H9 (cell line): ENCODE data around the gene KCNMA1. TPM values are rescaled to one million over a fixed set of nuclear protein-coding genes. Genes with fewer than 3 reads are reported as not detected.

Experiments
- DNase-seq: peaks from one replicate; pipeline ENCODE4 v3.0.0-alpha.2; 2017
- H2AFZ ChIP-seq: one replicate; pipeline ENCODE4 v1.6.1; 2013; ENCODE audit warnings: mild to moderate bottlenecking, low read length, control low read depth, moderate library complexity
- H2AK5ac ChIP-seq: 2 replicates; pipeline ENCODE4 v1.6.1; 2013; ENCODE audit warnings: low read length, control low read depth, mixed read lengths; ENCODE audit not compliant: insufficient read length
- H2BK120ac ChIP-seq: one replicate; pipeline ENCODE4 v1.6.1; 2013; ENCODE audit warnings: low read depth, mild to moderate bottlenecking, low read length, control low read depth, inconsistent platforms; ENCODE audit not compliant: poor library complexity, severe bottlenecking
- H2BK12ac ChIP-seq: 2 replicates; pipeline ENCODE4 v1.6.1; 2013; ENCODE audit warnings: low read length, control low read depth, mixed read lengths, low read depth; ENCODE audit not compliant: insufficient read length
- H2BK15ac ChIP-seq: 2 replicates; pipeline ENCODE4 v1.6.1; 2013; ENCODE audit warnings: low read depth, low read length, control low read depth
- H2BK20ac ChIP-seq: one replicate; pipeline ENCODE4 v1.6.1; 2013; ENCODE audit warnings: low read depth, mild to moderate bottlenecking, low read length, control low read depth, inconsistent platforms; ENCODE audit not compliant: poor library complexity, severe bottlenecking
- H2BK5ac ChIP-seq: 2 replicates; pipeline ENCODE4 v1.6.1; 2013; ENCODE audit warnings: low read length, control low read depth, mixed read lengths; ENCODE audit not compliant: insufficient read length
- H3K14ac ChIP-seq: 2 replicates; pipeline ENCODE4 v1.6.1; 2013; ENCODE audit warnings: low read length, control low read depth; ENCODE audit not compliant: insufficient read depth
- H3K18ac ChIP-seq: 2 replicates; pipeline ENCODE4 v1.6.1; 2013; ENCODE audit warnings: low read depth, mild to moderate bottlenecking, mixed read lengths, low read length, control low read depth; ENCODE audit not compliant: insufficient read length
- H3K23ac ChIP-seq: 2 replicates; pipeline ENCODE4 v1.6.1; 2013; ENCODE audit warnings: low read length, control low read depth, mixed read lengths, low read depth; ENCODE audit not compliant: insufficient read length
- H3K23me2 ChIP-seq: 2 replicates; pipeline ENCODE4 v1.6.1; 2013; ENCODE audit warnings: low read depth, mild to moderate bottlenecking, mixed read lengths, low read length, control low read depth; ENCODE audit not compliant: insufficient read length, poor library complexity, severe bottlenecking
- H3K27ac ChIP-seq: 2 replicates; pipeline ENCODE4 v1.5.1; 2013; ENCODE audit warnings: low read length, control low read depth, mixed read lengths, low read depth; ENCODE audit not compliant: insufficient read length
- H3K27me3 ChIP-seq: 2 replicates; pipeline ENCODE4 v1.6.1; 2013; ENCODE audit warnings: low read length, control low read depth, inconsistent platforms; ENCODE audit not compliant: insufficient read depth
- H3K4ac ChIP-seq: 2 replicates; pipeline ENCODE4 v1.6.1; 2013; ENCODE audit warnings: low read depth, mild to moderate bottlenecking, control low read depth, inconsistent platforms, low read length, moderate library complexity
- H3K4me1 ChIP-seq: 2 replicates; pipeline ENCODE4 v1.6.1; 2013; ENCODE audit warnings: low read length, control low read depth, inconsistent platforms; ENCODE audit not compliant: insufficient read depth
- H3K4me2 ChIP-seq: 2 replicates; pipeline ENCODE4 v1.6.1; 2013; ENCODE audit warnings: low read length, control low read depth, mixed read lengths; ENCODE audit not compliant: insufficient read length, insufficient read depth
- H3K56ac ChIP-seq: 2 replicates; pipeline ENCODE4 v1.6.1; 2013; ENCODE audit warnings: low read depth, mild to moderate bottlenecking, mixed read lengths, low read length, control low read depth; ENCODE audit not compliant: insufficient read length
- H3K79me1 ChIP-seq: 2 replicates; pipeline ENCODE4 v1.6.1; 2013; ENCODE audit warnings: low read depth, mild to moderate bottlenecking, moderate library complexity, low read length, control low read depth, inconsistent platforms; ENCODE audit not compliant: insufficient read depth, poor library complexity, severe bottlenecking
- H3K79me2 ChIP-seq: 2 replicates; pipeline ENCODE4 v1.6.1; 2013; ENCODE audit warnings: low read length, control low read depth, inconsistent platforms; ENCODE audit not compliant: insufficient read depth
- H3K9ac ChIP-seq: 2 replicates; pipeline ENCODE4 v1.6.1; 2013; ENCODE audit warnings: low read length, control low read depth, mixed read lengths; ENCODE audit not compliant: insufficient read length; ENCODE audit errors: extremely low read depth
- H3K9me3 ChIP-seq: one replicate; pipeline ENCODE4 v1.6.1; 2013; ENCODE audit warnings: low read depth, low read length, inconsistent platforms; ENCODE audit not compliant: control insufficient read depth
- H3T11ph ChIP-seq: one replicate; pipeline ENCODE4 v1.6.1; 2013; ENCODE audit warnings: mild to moderate bottlenecking, low read length, control low read depth, inconsistent platforms
- H4K20me1 ChIP-seq: one replicate; pipeline ENCODE4 v1.6.1; 2013; ENCODE audit not compliant: control insufficient read depth, insufficient read length, insufficient read depth
- H4K5ac ChIP-seq: 2 replicates; pipeline ENCODE4 v1.6.1; 2013; ENCODE audit warnings: low read depth, mild to moderate bottlenecking, mixed read lengths, low read length, control low read depth; ENCODE audit not compliant: insufficient read length
- H4K8ac ChIP-seq: replicated peaks from 2 replicates; pipeline ENCODE4 v1.6.1; 2013; ENCODE audit warnings: low read length, control low read depth, mixed read lengths, low read depth; ENCODE audit not compliant: insufficient read length
- H4K91ac ChIP-seq: 2 replicates; pipeline ENCODE4 v1.6.1; 2013; ENCODE audit warnings: low read depth, mild to moderate bottlenecking, moderate library complexity, mixed read lengths, low read length, control low read depth; ENCODE audit not compliant: insufficient read length
- H3K27ac Mint-ChIP-seq, 3 experiments: 2 replicates in 2 of 3; 3 replicates in 1 of 3; pipeline ENCODE4 v1.8.0; 2020 to 2021; ENCODE audit warnings: mixed read lengths in 3 of 3, mild to moderate bottlenecking in 1 of 3, moderate library complexity in 1 of 3
- H3K27me3 Mint-ChIP-seq: 2 replicates; pipeline ENCODE4 v1.8.0; 2021; ENCODE audit warnings: low read depth, mild to moderate bottlenecking, moderate library complexity, mixed read lengths
- H3K36me3 Mint-ChIP-seq, 3 experiments: 2 replicates in 2 of 3; 3 replicates in 1 of 3; pipeline ENCODE4 v1.8.0; 2020 to 2021; ENCODE audit warnings: low read depth in 3 of 3, mixed read lengths in 3 of 3; ENCODE audit not compliant: insufficient read depth in 1 of 3
- H3K4me1 Mint-ChIP-seq, 2 experiments: 2 replicates each; pipeline ENCODE4 v1.8.0; 2020; ENCODE audit warnings: mixed read lengths in 2 of 2
- H3K4me3 Mint-ChIP-seq, 2 experiments: 2 replicates in 1 of 2; 3 replicates in 1 of 2; pipeline ENCODE4 v1.8.0; 2020 to 2021; ENCODE audit warnings: mild to moderate bottlenecking in 2 of 2, mixed read lengths in 2 of 2, moderate library complexity in 1 of 2
- H3K9me3 Mint-ChIP-seq, 2 experiments: 2 replicates in 1 of 2; 3 replicates in 1 of 2; pipeline ENCODE4 v1.8.0; 2020; ENCODE audit warnings: mild to moderate bottlenecking in 2 of 2, mixed read lengths in 2 of 2, moderate library complexity in 1 of 2
- CTCF ChIP-seq: fragments of 200-600 bp; sonication (generic); conservative IDR thresholded peaks from 3 replicates; pipeline ENCODE4 v1.8.0; 2021; ENCODE audit warnings: antibody characterized with exemption, mild to moderate bottlenecking
- WGBS: extraction: QIAGEN DNeasy Blood & Tissue Kit; methylation state at CpG from one replicate; pipeline ENCODE4 v1.1.7; 2013; ENCODE audit warnings: missing lambda C conversion rate, low lambda C conversion rate, mixed read lengths; ENCODE audit not compliant: insufficient read length; ENCODE audit errors: extremely low coverage; 5-methylcytosine and 5-hydroxymethylcytosine counted together
- total RNA-seq: library from RNA; stranded (reverse); gene quantifications from 2 replicates; pipeline ENCODE4 v1.2.1, GENCODE V29; 2021

The KCNMA1 gene
- total RNA-seq, 1 experiment from 2014 or later, result 2.0 TPM

- WGBS, result no CpG with 5 or more reads among the region's 2 CpGs
- Histone ChIP-seq H3K18ac (no peak overlapping the region), H3K14ac (no peak overlapping the region), H3K79me1 (no peaks in the 10 kb centered on the region), H4K8ac (no peak overlapping the region), H3K27ac (no peak overlapping the region), H4K5ac (no peak overlapping the region), H2AK5ac (no peak overlapping the region), H3K56ac (no peak overlapping the region), H2BK20ac (no peak overlapping the region), H3K4me1 (peaks cover 2% of the 10 kb centered on the region), H3K79me2 (no peaks in the 10 kb centered on the region), H2BK15ac (no peak overlapping the region), H3K23ac (no peak overlapping the region), H2BK5ac (no peak overlapping the region), H3K4ac (no peak overlapping the region), H4K20me1 (no peaks in the 10 kb centered on the region), H3K4me2 (no peak overlapping the region), H3T11ph (no peak overlapping the region), H2AFZ (no peak overlapping the region), H2BK12ac (no peak overlapping the region), H4K91ac (no peak overlapping the region), H3K9ac (no peak overlapping the region), H3K27me3 (no peaks in the 10 kb centered on the region), H2BK120ac (no peak overlapping the region), H3K9me3 (no peaks in the 10 kb centered on the region), H3K23me2 (no peaks in the 10 kb centered on the region)
- peaks cover 5% of the 10 kb centered on the region for H3K27me3 Mint-ChIP-seq
- no peak overlapping the region for H3K4me3 Mint-ChIP-seq
- no peaks in the 10 kb centered on the region for H3K9me3 Mint-ChIP-seq
- DNase-seq, result no peak
- peaks cover 30 to 42% of the 10 kb centered on the region in 2 experiments for H3K4me1 Mint-ChIP-seq
- no peak for TF ChIP-seq CTCF
- no peak overlapping the region for H3K27ac Mint-ChIP-seq
- H3K36me3 Mint-ChIP-seq, result no peaks in the 10 kb centered on the region
These were observed 344.3 kb downstream of the KCNMA1 start for GRCh38 chr10:77293347-77293746.
